ENCODE measurements around the gene COLQ. TPM values are rescaled to one million over a fixed set of nuclear protein-coding genes. Genes with fewer than 3 reads are reported as not detected.
"Not testable (repeated sequence)": the region's sequence is repeated elsewhere in the genome, so short reads cannot be mapped to it uniquely, and the experiment has no call there.

COLQ gene
- total RNA-seq, 8 experiments from 2014 or later, result 1.7 to 10.1 (median 3.1) TPM

DNA sequence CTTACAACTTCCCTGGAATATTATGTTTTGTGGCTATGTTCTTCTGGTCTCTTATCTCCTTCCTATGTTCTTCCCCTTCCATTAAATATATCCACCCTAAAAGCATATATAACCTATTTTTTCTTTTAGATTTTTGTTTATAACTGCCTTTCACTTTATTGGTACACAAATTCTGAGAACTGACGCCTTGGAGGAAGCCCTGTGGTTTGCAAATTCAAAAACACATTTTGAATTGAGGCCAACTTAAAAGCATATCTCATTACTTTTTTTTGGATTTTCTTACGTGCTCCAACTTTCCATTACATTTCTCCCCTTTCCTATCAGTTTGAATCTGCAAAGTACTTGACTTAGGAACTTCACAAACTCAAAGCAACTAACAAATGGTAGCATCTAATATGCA, 15.3 kb upstream of the COLQ start:
- in situ Hi-C loops (cut with MboI; ENCODE audit: low pct_unique_long_range_greater_than_20kb in 2 of 9, low sequenced_read_pairs in 9 of 9, unreplicated experiment in 9 of 9), result no loop called here
- WGBS, 10 experiments, result 5 to 100% (median 70%) methylated on average over 1 to 2 of the region's 2 CpGs
- Histone ChIP-seq H3K4me1 (replicated peaks in 1 of 2) (no peaks in the 10 kb centered on the region), H3K4me3 (no peak overlapping the region), H3K27ac (no peak overlapping the region)
- no peak for ATAC-seq (replicated peaks in 6 of 8)

DNA sequence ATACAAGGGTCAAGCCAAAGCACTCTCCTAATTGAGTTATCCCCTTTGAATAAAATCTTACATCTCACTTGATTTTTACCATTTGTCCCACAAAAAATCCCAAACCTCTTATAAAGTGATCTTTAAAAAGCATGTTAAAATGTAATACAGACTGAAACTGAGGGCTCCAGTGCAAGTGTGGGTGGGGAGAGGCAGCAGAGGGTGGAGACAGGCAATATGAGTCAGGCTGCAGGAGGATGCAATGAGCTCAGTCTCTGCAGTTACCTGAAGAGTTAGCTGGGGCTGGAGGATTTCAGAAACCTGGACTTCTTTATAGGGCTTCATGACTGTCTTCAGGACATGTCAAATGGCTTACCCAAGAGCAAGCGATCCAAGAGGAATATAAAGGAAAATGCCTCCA, 14.2 kb upstream of the COLQ start:
- in situ Hi-C loops (cut with MboI; ENCODE audit: low pct_unique_long_range_greater_than_20kb in 2 of 9, low sequenced_read_pairs in 9 of 9, unreplicated experiment in 9 of 9), result no loop called here
- peak in 2 of 8 experiments; percentile 84 to 85 for ATAC-seq (replicated peaks in 6 of 8)
- no peak overlapping the region for H3K27ac ChIP-seq
- 80 to 100% (median 100%) methylated on average over 1 of the region's 1 CpG; no CpG with 5 or more reads in 7 of the 10 experiments for WGBS, 10 experiments
- no peaks in the 10 kb centered on the region for H3K4me1 ChIP-seq (replicated peaks in 1 of 2)
- no peak overlapping the region for H3K4me3 ChIP-seq

DNA sequence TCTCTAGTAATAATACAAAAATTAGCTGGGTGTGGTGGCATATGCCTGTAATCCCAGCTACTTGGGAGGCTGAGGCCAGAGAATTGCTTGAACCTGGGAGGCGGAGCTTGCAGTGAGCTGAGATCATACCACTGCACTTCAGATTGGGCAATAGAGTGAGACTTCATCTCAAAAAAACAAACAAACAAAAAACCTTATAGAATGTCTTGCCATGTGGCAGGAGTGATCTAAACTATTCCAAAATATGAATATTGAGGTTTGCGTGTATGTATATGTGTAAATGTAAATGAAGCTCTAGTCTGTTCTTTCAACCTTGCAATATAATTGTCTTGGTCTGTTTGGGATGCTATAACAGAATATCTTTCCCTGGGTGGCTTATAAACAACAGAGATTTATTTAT, 11.1 kb upstream of the COLQ start:
- H3K4me3 ChIP-seq; in situ Hi-C loops (cut with MboI; ENCODE audit: low pct_unique_long_range_greater_than_20kb in 2 of 9, low sequenced_read_pairs in 9 of 9, unreplicated experiment in 9 of 9); H3K4me1 ChIP-seq (replicated peaks in 1 of 2); H3K27ac ChIP-seq: not testable (repeated sequence)
- peak in 3 of 8 experiments; percentile 24 to 70 (median 31) for ATAC-seq (replicated peaks in 6 of 8)
- 81 to 100% (median 100%) methylated on average over 1 to 2 of the region's 2 CpGs; no CpG with 5 or more reads in 2 of the 10 experiments for WGBS, 10 experiments

DNA sequence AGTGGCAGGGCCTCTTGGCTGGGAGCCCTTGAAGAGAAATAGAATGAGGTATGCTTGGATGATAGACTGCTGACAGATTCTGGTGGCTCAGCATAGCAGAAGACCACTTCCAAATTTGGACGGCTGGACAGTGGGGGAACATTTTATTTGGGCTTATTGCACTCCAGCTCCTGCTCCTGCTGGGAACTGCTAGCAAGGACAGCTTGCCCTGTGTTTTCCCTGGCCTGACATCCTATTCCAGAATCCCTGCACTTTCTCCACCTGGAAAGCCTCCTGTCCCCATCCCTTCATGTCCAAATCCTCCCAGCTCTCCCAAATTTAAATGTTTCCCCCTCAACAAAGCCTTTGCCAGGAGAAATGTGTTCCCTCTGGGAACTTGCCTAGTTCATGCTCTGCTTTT, 9.8 kb upstream of the COLQ start:
- H3K27ac ChIP-seq, result no peak overlapping the region
- 83 to 100% (median 100%) methylated on average over 1 of the region's 1 CpG; no CpG with 5 or more reads in 7 of the 10 experiments for WGBS, 10 experiments
- in situ Hi-C loops (cut with MboI; ENCODE audit: low pct_unique_long_range_greater_than_20kb in 2 of 9, low sequenced_read_pairs in 9 of 9, unreplicated experiment in 9 of 9), result no loop called here

DNA sequence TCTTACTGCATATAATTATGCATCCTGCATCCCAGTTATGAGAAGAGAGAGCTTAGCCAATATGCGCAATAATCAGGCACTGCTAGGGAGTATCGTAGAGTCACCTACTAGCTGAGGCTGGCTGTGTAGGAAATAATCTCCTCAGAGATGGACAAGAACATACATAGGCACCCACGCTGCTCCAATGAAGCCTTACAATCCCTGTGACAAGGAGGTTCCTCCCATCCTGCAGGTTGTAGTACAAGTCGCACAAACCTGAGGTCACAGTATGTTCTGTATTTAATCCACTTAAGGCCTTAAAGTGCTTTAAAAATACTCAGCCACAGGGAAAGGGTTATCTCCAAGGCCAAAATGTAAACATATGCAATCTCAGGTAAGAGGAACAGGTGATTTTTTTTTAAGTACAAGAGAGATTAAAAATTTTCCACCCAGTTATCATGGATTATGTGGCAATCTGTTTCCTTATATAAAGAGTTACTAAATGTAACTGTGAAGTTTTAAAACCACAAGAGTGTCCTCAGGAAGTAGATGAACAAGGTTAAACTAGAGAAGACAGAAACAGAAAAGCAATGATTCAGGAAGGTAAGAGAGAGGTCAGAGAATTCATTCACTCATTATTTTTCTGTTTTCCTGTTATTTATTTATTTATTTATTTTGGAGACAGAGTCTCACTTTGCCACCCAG, 7.5 kb upstream of the COLQ start:
- in situ Hi-C loops (cut with MboI; ENCODE audit: low pct_unique_long_range_greater_than_20kb in 2 of 9, low sequenced_read_pairs in 9 of 9, unreplicated experiment in 9 of 9), result no loop called here
- Histone ChIP-seq H3K4me1 (replicated peaks in 1 of 2) (peaks cover 4 to 7% of the 10 kb centered on the region in 2 donors), H3K4me3 (no peak overlapping the region), H3K27ac (no peak overlapping the region)
- peak in 5 of 8 experiments; percentile 22 to 93 (median 89) for ATAC-seq (replicated peaks in 6 of 8)
- WGBS, 10 experiments, result 68 to 100% (median 92%) methylated on average over 1 to 4 of the region's 4 CpGs; no CpG with 5 or more reads in 3 of the 10 experiments

More for the DNA sequence above, 9.8 kb upstream of the COLQ start:
- Histone ChIP-seq H3K4me3 (no peak overlapping the region), H3K4me1 (replicated peaks in 1 of 2) (peaks cover 4 to 7% of the 10 kb centered on the region in 2 donors)
- no peak for ATAC-seq (replicated peaks in 6 of 8)

DNA sequence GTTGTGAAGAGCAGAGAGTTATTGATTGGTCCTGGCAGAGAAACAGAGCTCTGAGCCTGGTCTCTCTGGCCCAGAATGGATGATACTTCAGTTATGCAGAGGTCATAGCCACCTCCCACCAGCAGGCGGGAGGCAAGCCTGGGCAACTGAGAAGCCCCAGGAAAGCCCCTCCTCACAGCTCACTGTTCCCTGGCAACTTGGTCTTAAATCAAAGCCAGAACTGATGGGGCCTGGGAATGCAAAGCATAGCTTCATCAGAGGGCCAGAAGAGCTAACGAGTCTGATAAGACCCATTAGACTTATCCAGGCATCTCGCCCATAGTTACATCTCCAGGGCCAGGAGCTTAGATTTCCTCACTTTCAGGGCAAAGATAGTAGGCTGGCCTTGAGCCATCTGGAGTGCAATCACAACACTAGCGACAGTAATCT, 5.5 kb upstream of the COLQ start:
- 17 to 100% (median 63%) methylated on average over 1 to 3 of the region's 4 CpGs; no CpG with 5 or more reads in 2 of the 10 experiments for WGBS, 10 experiments
- in situ Hi-C loops (cut with MboI; ENCODE audit: low pct_unique_long_range_greater_than_20kb in 2 of 9, low sequenced_read_pairs in 9 of 9, unreplicated experiment in 9 of 9), result no loop called here
- H3K27ac ChIP-seq, result no peak overlapping the region
- peaks cover 4 to 7% of the 10 kb centered on the region in 2 donors for H3K4me1 ChIP-seq (replicated peaks in 1 of 2)
- H3K4me3 ChIP-seq, result no peak overlapping the region
- peak in 7 of 8 experiments; percentile 27 to 98 (median 76) for ATAC-seq (replicated peaks in 6 of 8)

DNA sequence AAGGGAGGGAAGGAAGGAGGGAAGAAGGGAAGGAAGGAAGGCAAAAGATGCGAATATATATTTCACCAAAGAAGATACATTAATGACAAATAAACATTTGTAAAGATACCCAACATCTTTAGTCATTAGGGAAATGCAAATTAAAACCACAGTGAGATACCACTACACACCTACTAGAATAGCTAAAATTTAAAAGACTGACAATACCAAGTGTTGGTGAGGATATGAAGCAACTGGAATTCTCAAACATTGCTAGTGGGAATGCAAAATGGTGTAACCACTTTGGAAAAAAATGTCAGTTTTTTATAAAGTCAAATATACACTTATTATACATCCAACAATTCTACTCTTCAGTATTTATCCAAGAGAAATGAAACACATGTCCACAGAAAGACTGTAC, 4.3 kb upstream of the COLQ start:
- WGBS, 10 experiments, result 60 to 100% (median 93%) methylated on average over 1 of the region's 1 CpG; no CpG with 5 or more reads in 1 of the 10 experiments
- H3K27ac ChIP-seq, result no peak overlapping the region
- H3K4me3 ChIP-seq, result no peak overlapping the region
- peaks cover 4 to 12% of the 10 kb centered on the region in 2 donors for H3K4me1 ChIP-seq (replicated peaks in 1 of 2)
- in situ Hi-C loops (cut with MboI; ENCODE audit: low pct_unique_long_range_greater_than_20kb in 2 of 9, low sequenced_read_pairs in 9 of 9, unreplicated experiment in 9 of 9), result no loop called here
- ATAC-seq (replicated peaks in 6 of 8), result no peak

DNA sequence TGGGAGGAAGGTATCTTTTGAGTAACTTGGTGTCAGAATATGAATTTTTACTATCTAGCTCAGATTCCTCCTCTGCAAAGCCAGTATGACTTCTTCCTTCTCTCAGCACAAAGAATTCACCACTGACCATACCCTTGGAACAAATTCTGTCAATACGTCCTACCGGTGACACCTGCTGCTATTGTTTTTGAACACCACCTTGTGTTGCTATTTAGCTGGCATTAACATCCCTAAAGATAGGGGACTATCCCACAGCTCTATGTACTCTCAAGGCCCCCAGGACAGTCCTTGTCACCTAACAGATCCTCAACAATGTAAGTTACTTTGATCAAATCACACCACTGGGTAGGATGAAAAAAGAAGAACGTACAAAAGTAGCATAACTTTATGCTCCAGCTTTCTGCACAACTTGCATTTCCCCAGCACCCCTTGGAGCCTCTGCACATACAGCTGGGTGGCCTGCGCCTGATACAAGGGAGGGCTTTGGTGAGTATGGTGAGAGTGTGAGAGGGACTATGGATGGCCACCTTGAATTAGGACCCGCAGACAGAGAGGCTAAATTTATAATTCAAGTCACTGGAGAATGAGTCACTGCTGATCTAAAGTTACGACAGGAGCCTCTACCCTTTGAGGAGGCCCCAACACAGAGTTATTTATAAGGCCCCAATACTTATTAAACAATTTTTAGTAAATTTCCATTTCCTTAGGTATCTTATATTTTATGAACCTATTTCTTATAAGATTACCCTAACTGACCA, 2.3 kb upstream of the COLQ start:
- H3K27ac ChIP-seq, result no peak overlapping the region
- H3K4me1 ChIP-seq (replicated peaks in 1 of 2), result peaks cover 4 to 12% of the 10 kb centered on the region in 2 donors
- peak in 2 of 8 experiments; percentile 16 to 37 for ATAC-seq (replicated peaks in 6 of 8)
- H3K4me3 ChIP-seq, result no peak overlapping the region
- WGBS, 10 experiments, result 60 to 100% (median 79%) methylated on average over 1 to 6 of the region's 6 CpGs; no CpG with 5 or more reads in 1 of the 10 experiments
- in situ Hi-C loops (cut with MboI; ENCODE audit: low pct_unique_long_range_greater_than_20kb in 2 of 9, low sequenced_read_pairs in 9 of 9, unreplicated experiment in 9 of 9), result no loop called here

DNA sequence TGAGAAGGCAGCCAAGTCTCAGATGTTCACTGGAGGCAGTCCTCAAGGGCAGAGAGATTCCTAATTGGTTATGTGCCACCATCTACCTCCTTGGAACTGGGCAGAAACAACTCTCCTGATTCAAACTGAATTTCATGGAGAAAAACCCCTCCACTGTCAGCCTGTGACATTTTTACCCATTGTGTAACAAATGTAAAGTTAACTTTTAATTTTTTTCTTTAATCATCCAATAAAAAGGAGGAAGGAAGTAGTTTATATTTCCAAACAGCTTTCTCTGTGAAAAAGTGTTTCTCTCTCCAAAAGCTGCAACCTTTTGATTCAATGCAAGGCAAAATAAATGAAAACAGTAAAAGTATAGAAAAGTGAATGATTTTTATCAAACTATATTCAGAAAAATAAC, 510 bp upstream of the COLQ start:
- no peak overlapping the region for H3K4me3 ChIP-seq
- peaks cover 4 to 9% of the 10 kb centered on the region in 2 donors for H3K4me1 ChIP-seq (replicated peaks in 1 of 2)
- no peak overlapping the region for H3K27ac ChIP-seq
- ATAC-seq (replicated peaks in 6 of 8), result no peak
- in situ Hi-C loops (cut with MboI; ENCODE audit: low pct_unique_long_range_greater_than_20kb in 2 of 9, low sequenced_read_pairs in 9 of 9, unreplicated experiment in 9 of 9), result no loop called here

DNA sequence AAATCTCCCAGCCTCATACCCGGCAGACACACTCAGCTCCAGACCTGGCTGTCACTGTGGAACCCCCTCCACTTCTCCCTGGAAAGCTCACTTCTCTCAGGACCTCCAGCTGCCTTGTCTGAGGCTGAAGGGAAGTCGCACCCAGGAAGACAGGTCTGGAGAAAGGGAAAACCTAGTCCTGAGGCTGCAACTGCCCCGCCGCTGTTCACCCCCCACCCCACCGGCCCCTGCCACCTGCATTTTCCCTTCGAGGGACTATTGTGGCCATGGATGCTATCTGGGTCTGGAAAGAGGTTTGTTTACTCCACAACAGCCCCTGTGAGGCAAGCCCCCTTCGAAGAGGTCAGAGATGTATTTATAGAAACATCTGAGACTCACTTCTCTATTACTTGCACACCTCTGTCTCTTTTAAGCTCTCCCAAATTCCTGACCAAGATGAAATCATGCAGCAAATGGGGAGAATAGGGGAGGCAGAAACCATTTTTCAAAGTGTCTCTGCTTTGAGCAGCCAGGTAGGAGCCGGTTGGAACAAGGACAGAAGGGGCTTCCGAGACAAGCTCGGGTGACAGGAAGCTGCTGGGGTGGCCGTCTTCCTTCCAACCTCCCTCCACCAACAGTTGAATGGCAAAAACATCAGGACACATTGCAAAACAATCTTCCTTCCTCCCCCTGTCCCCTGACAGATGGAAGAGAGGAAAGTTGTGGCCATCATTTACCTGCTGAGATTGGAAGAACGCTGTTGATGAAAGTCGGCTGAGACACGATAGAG, 518 bp downstream of the COLQ start:
- no peak for ATAC-seq (replicated peaks in 6 of 8)
- 42 to 79% (median 70%) methylated on average over 2 to 9 of the region's 14 CpGs; no CpG with 5 or more reads in 4 of the 10 experiments for WGBS, 10 experiments
- Histone ChIP-seq H3K27ac (no peak overlapping the region), H3K4me3 (no peak overlapping the region), H3K4me1 (replicated peaks in 1 of 2) (peaks cover 5 to 6% of the 10 kb centered on the region in 2 donors)
- in situ Hi-C loops (cut with MboI; ENCODE audit: low pct_unique_long_range_greater_than_20kb in 2 of 9, low sequenced_read_pairs in 9 of 9, unreplicated experiment in 9 of 9), result no loop called here

DNA sequence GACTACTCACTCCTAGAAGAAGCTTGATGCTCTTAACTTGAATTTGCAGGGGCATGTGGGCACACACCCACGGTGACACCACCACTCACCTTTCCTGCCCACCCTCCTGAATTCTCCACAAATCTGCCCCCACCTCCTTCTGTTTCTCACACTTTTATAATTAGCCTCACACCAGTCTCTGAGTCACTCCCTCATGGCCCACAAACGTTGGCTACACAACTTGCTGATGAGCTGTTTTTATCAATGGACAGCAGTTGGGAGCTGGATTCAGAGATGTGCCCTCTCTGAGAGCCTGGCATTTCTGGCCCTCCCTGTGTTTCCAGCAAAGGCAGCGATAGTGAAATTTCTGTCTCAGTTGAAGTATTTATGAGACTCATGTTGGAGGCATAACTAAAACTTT, 1.3 kb downstream of the COLQ start:
- in situ Hi-C loops (cut with MboI; ENCODE audit: low pct_unique_long_range_greater_than_20kb in 2 of 9, low sequenced_read_pairs in 9 of 9, unreplicated experiment in 9 of 9), result no loop called here
- no peak overlapping the region for H3K27ac ChIP-seq
- WGBS, 10 experiments, result 10 to 100% (median 71%) methylated on average over 1 to 3 of the region's 3 CpGs; no CpG with 5 or more reads in 5 of the 10 experiments
- H3K4me3 ChIP-seq, result no peak overlapping the region
- H3K4me1 ChIP-seq (replicated peaks in 1 of 2), result peaks cover 5 to 12% of the 10 kb centered on the region in 2 donors
- peak in 3 of 8 experiments; percentile 24 to 41 (median 31) for ATAC-seq (replicated peaks in 6 of 8)

DNA sequence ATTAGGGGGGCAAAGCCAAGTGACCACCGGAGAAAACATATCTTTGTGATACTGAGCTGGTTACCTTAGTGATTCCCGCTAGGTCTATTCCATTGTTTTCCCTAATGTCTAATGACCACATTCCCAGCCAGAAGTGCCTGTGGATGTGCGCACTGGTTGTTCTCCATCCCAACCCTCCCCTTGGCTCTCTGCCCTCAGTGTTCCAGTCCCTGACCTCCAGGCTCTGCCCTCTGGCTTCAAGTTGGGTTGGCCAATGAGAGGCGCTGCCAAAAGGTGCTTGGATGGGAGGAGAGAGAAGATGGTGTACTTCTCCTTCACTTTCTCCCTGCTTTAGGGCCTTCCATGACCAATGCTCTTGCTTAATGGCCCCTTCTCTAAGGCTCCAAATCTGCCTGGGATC, 2.4 kb downstream of the COLQ start:
- no peak for ATAC-seq (replicated peaks in 6 of 8)
- Histone ChIP-seq H3K4me1 (replicated peaks in 1 of 2) (peaks cover 5 to 12% of the 10 kb centered on the region in 2 donors), H3K27ac (no peak overlapping the region), H3K4me3 (no peak overlapping the region)
- 92 to 100% (median 100%) methylated on average over 1 to 4 of the region's 4 CpGs; no CpG with 5 or more reads in 3 of the 10 experiments for WGBS, 10 experiments
- in situ Hi-C loops (cut with MboI; ENCODE audit: low pct_unique_long_range_greater_than_20kb in 2 of 9, low sequenced_read_pairs in 9 of 9, unreplicated experiment in 9 of 9), result no loop called here

Measured in motor neuron (in vitro differentiated cells).